ENCODE measurements around the gene SMG6. TPM values are rescaled to one million over a fixed set of nuclear protein-coding genes. Genes with fewer than 3 reads are reported as not detected.

The SMG6 gene
- total RNA-seq, 1 donor from 2014 or later, result 19.4 TPM

GRCh38 chr17:2250140-2251095 lies 53.2 kb downstream of the SMG6 start:
- no peak for DNase-seq (ENCODE audit: low read depth)
- no peak for TF ChIP-seq CTCF (conservative IDR thresholded peaks at IDR 0.05; ENCODE audit: low read depth, low read length)
- no peak overlapping the region for H3K4me3 ChIP-seq (ENCODE audit: low read depth, low read length)

GRCh38 chr17:2247005-2247404 lies 56.6 kb downstream of the SMG6 start:
- DNase-seq (ENCODE audit: low read depth), result no peak
- H3K4me3 ChIP-seq (ENCODE audit: low read depth, low read length), result no peak overlapping the region
- no peak for TF ChIP-seq CTCF (conservative IDR thresholded peaks at IDR 0.05; ENCODE audit: low read depth, low read length)

GRCh38 chr17:2244545-2245525 lies 58.8 kb downstream of the SMG6 start:
- DNase-seq (ENCODE audit: low read depth), result no peak
- TF ChIP-seq CTCF (conservative IDR thresholded peaks at IDR 0.05; ENCODE audit: low read depth, low read length), result peak; percentile 99
- H3K4me3 ChIP-seq (ENCODE audit: low read depth, low read length), result no peak overlapping the region

GRCh38 chr17:2243953-2244352 lies 59.6 kb downstream of the SMG6 start:
- H3K4me3 ChIP-seq (ENCODE audit: low read depth, low read length), result no peak overlapping the region
- DNase-seq (ENCODE audit: low read depth), result no peak

GRCh38 chr17:2241823-2242222 lies 61.8 kb downstream of the SMG6 start:
- TF ChIP-seq CTCF (conservative IDR thresholded peaks at IDR 0.05; ENCODE audit: low read depth, low read length), result no peak
- no peak overlapping the region for H3K4me3 ChIP-seq (ENCODE audit: low read depth, low read length)
- no peak for DNase-seq (ENCODE audit: low read depth)

More at GRCh38 chr17:2243953-2244352, 59.6 kb downstream of the SMG6 start:
- no peak for TF ChIP-seq CTCF (conservative IDR thresholded peaks at IDR 0.05; ENCODE audit: low read depth, low read length)

- H3K4me3 ChIP-seq (ENCODE audit: low read depth, low read length), result no peak overlapping the region
- DNase-seq (ENCODE audit: low read depth), result no peak
- no peak for TF ChIP-seq CTCF (conservative IDR thresholded peaks at IDR 0.05; ENCODE audit: low read depth, low read length)
These were observed 63.0 kb downstream of the SMG6 start for GRCh38 chr17:2240541-2240940.
